Activated B cell treated with CpG ODN at 0.5 μM for 24 hours (primary cell): ENCODE results near the gene PDE4A. TPM values are rescaled to one million over a fixed set of nuclear protein-coding genes. Genes with fewer than 3 reads are reported as not detected.
A peak's percentile ranks its signal among the peaks of the same experiment; 100 is the strongest.

Source experiments
- ATAC-seq: fragments of 200-7000 bp; cut with Tn5 transposase; one replicate; pipeline ENCODE4 v1.10.0; 2021; ENCODE audit warnings: low read depth, mild to moderate bottlenecking, moderate library complexity
- CTCF ChIA-PET: fragments of 350-600 bp; sonication (Branson Sonifier 250); formaldehyde crosslinking; loops from one replicate; lab custom pipeline; 2021; ENCODE audit warnings: antibody characterized with exemption; lab: Charles Lee
- POLR2A ChIA-PET: fragments of 350-600 bp; sonication (Branson Sonifier 250); formaldehyde crosslinking; loops from one replicate; lab custom pipeline; 2021; ENCODE audit warnings: antibody characterized with exemption; lab: Charles Lee
- DNase-seq: peaks from one replicate; pipeline ENCODE4 v3.0.0; 2022
- H3K27ac Mint-ChIP-seq: one replicate; pipeline ENCODE4 v1.8.0; 2020; ENCODE audit warnings: mixed read lengths
- H3K27me3 Mint-ChIP-seq: one replicate; pipeline ENCODE4 v1.8.0; 2021; ENCODE audit warnings: mixed read lengths
- H3K36me3 Mint-ChIP-seq: one replicate; pipeline ENCODE4 v1.8.0; 2021; ENCODE audit warnings: low read depth, mixed read lengths
- H3K4me1 Mint-ChIP-seq: one replicate; pipeline ENCODE4 v1.8.0; 2021; ENCODE audit warnings: mixed read lengths
- H3K4me3 Mint-ChIP-seq: one replicate; pipeline ENCODE4 v1.8.0; 2020; ENCODE audit warnings: mild to moderate bottlenecking, mixed read lengths
- H3K9me3 Mint-ChIP-seq: one replicate; pipeline ENCODE4 v1.8.0; 2020; ENCODE audit warnings: mixed read lengths
- intact Hi-C: fragments of 100-400 bp; cut with micrococcal nuclease; formaldehyde crosslinking; loops from one replicate; pipeline ENCODE4 v1.15.1; 2024
- total RNA-seq: library from RNA; stranded (reverse); gene quantifications from 2 replicates; pipeline ENCODE4 v1.2.3, GENCODE V29; 2022
- TF ChIP-seq, protein P1 (sequence below): fragments of 200-600 bp; IDR thresholded peaks from one replicate; pipeline ENCODE4 v1.8.0; 2022; ENCODE audit warnings: antibody characterized with exemption, mild to moderate bottlenecking

Gene PDE4A
- total RNA-seq, 1 donor from 2014 or later: 8.6 TPM

DNA sequence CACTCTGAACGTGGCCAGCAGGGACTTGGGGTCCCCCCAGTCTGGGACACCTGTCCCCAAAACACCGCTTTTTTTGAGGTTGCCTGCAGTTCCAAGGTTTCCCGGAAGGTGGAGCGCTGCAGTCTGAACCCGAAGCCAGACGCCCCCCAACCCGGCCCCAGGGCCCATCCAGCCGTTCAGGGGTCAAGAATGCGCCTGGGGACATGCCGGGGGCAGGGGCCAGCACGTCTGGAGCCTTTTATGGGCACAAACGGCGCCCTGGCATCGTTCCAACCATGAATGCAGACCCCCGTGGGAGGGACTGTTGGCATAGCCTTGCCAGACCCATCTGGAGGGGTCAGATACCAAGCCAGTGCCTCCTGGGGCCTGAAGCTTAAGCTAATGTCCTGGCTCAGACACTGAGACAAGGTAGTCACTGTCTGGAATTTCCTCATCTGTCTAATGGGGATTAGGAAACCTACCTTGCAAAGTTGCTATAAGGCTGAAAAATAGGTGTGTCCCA, 90.0 kb downstream of the PDE4A start:
- Mint-ChIP-seq H3K9me3 (no peaks in the 10 kb centered on the region), H3K36me3 (no peaks in the 10 kb centered on the region), H3K27me3 (peaks cover 16% of the 10 kb centered on the region), H3K4me3 (no peak overlapping the region), H3K27ac (no peak overlapping the region), H3K4me1 (peaks cover 13% of the 10 kb centered on the region)
- DNase-seq (peak; percentile 61), ATAC-seq (peak; percentile 38)
- POLR2A ChIA-PET: interaction anchor here (0.6 to 0.7 kb wide), 2 partner anchors 33 to 144 kb away, joined by 5 to 7 read pairs; no protein-coding TSS in a partner anchor
- intact Hi-C loops: loop anchor here (5.0 kb wide), 1 partner anchor 187 kb away; no protein-coding TSS in a partner anchor
- TF ChIP-seq, protein P1, sequence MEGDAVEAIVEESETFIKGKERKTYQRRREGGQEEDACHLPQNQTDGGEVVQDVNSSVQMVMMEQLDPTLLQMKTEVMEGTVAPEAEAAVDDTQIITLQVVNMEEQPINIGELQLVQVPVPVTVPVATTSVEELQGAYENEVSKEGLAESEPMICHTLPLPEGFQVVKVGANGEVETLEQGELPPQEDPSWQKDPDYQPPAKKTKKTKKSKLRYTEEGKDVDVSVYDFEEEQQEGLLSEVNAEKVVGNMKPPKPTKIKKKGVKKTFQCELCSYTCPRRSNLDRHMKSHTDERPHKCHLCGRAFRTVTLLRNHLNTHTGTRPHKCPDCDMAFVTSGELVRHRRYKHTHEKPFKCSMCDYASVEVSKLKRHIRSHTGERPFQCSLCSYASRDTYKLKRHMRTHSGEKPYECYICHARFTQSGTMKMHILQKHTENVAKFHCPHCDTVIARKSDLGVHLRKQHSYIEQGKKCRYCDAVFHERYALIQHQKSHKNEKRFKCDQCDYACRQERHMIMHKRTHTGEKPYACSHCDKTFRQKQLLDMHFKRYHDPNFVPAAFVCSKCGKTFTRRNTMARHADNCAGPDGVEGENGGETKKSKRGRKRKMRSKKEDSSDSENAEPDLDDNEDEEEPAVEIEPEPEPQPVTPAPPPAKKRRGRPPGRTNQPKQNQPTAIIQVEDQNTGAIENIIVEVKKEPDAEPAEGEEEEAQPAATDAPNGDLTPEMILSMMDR: peak; percentile 35
- CTCF ChIA-PET: interaction anchor here (1.0 kb wide), 1 partner anchor 149 kb away, joined by 3 read pairs; no protein-coding TSS in a partner anchor

DNA sequence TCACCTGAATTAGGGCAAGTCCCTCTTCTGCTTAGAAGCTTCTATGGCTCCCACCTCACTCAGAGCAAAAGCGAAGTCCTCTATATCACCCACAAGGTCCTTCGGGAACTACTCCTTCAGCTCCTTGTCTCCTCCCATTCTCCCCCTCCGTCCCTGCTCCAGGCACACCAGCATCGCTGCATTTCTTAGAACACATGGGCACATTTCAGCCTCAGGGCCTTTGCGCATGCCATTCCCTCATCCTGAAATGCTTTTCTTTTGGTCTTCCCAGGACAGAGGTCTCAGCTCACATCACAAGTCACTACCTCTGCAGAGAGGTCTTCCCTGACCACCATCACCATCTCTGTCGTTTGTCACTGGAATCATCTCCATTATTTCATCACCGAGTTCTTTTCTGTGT, 92.9 kb downstream of the PDE4A start:
- H3K4me3 Mint-ChIP-seq: no peak overlapping the region
- H3K4me1 Mint-ChIP-seq: peaks cover 20% of the 10 kb centered on the region
- H3K36me3 Mint-ChIP-seq: no peaks in the 10 kb centered on the region
- CTCF ChIA-PET: interaction anchor here (1.2 kb wide), 1 partner anchor 186 kb away, joined by 5 read pairs; no protein-coding TSS in a partner anchor
- peaks cover 31% of the 10 kb centered on the region for H3K27me3 Mint-ChIP-seq
- ATAC-seq (no peak), DNase-seq (no peak)
- intact Hi-C loops: loop anchor here (5.0 kb wide), 1 partner anchor 184 kb away; no protein-coding TSS in a partner anchor
- POLR2A ChIA-PET: no interaction called here
- H3K9me3 Mint-ChIP-seq: no peaks in the 10 kb centered on the region
- peak overlapping the region; percentile 7 for H3K27ac Mint-ChIP-seq
- TF ChIP-seq, protein P1: no peak

DNA sequence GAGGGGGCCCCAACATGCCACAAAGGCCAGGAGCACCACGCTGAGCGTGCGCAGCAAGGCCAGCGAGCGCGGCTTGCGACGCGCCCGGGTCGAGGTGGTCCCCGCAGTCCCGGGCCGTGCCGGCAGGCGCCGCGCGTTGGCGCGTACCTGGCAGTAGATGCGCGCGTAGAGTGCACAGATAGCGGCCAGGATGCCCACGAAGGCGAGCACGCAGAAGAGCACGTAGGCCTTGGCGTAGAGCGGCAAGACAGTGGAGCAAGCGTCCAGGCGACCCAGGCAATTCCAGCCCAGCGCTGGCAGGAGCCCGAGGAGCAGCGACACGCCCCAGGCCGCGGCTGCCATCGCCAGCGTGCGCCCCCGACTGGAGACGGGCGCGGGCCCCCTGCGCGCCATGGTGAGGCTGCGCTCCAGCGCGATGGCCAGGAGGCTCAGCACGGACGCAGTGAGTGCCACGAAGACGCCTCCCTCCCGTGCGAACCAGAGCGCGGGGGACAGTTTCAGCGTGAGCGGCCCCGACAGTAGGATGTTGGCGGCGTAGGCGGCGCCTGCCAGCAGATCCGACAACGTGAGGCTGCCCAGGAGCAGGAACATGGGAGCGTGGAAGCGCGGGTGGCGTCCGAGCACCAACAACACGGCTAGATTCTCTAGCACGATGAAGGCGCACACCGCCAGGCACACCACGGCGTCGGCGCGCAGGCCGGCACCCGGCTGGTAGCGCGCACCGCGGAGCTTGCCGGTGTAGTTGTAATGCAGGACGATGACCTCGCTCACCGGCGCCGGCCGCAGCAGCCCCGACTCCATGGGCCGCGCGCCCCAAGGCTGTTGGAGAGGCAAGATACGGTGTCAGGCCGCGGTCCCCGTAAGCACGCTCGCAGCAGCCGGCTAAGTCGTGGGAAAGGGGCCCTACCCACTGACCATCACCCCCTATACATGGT, 94.1 kb downstream of the PDE4A start:
- Mint-ChIP-seq H3K27ac (no peak overlapping the region), H3K27me3 (peaks cover 43% of the 10 kb centered on the region), H3K4me3 (no peak overlapping the region), H3K9me3 (no peaks in the 10 kb centered on the region), H3K36me3 (no peaks in the 10 kb centered on the region), H3K4me1 (peaks cover 32% of the 10 kb centered on the region)
- intact Hi-C loops: loop anchor here (5.0 kb wide), 1 partner anchor 183 kb away; no protein-coding TSS in a partner anchor
- POLR2A ChIA-PET: no interaction called here
- TF ChIP-seq, protein P1: no peak
- no peak for ATAC-seq
- CTCF ChIA-PET: no interaction called here
- peak; percentile 23 for DNase-seq

DNA sequence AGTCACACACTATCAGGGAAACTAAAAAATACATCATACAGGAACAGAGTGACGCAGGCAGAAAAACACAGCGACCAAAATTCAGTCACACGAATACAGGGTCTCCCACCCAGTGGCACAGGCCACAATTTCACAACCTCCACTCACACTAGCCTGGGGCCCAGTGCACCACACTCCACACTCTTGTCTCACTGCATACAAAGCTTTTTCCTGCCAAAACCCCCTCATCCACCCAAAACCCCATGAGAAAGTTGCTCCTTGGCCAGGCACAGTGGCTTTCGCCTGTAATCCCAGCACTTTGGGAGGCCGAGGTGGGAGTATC, 95.7 kb downstream of the PDE4A start:
- ChIA-PET POLR2A (interaction anchor here (0.6 kb wide), 1 partner anchor 13 kb away, joined by 3 read pairs; the partner anchor contains the start of gene KEAP1), CTCF (no interaction called here)
- Mint-ChIP-seq H3K27ac (no peak overlapping the region), H3K4me1 (peaks cover 33% of the 10 kb centered on the region), H3K9me3 (no peaks in the 10 kb centered on the region), H3K4me3 (no peak overlapping the region), H3K27me3 (peaks cover 50% of the 10 kb centered on the region), H3K36me3 (no peaks in the 10 kb centered on the region)
- no peak for DNase-seq
- no peak for ATAC-seq
- intact Hi-C loops: no loop called here
- TF ChIP-seq, protein P1: no peak
